Fibroblast of mammary gland (primary cell): ENCODE data around the gene LRRC56.

Experiments
- DNase-seq: peaks from one replicate; pipeline ENCODE4 v3.0.0-alpha.2; 2010; ENCODE audit warnings: low read depth
- H3K4me3 ChIP-seq: 2 replicates; pipeline ENCODE4 v1.5.1; 2011; ENCODE audit warnings: low read depth, mild to moderate bottlenecking, low read length, moderate library complexity; ENCODE audit not compliant: control insufficient read depth
- TF ChIP-seq, protein P1 (sequence below): conservative IDR thresholded peaks from 2 replicates; pipeline ENCODE4 v1.5.1; 2011; ENCODE audit warnings: low read depth, low read length, inconsistent platforms; ENCODE audit not compliant: control insufficient read depth, insufficient read depth

Gene LRRC56

DNA sequence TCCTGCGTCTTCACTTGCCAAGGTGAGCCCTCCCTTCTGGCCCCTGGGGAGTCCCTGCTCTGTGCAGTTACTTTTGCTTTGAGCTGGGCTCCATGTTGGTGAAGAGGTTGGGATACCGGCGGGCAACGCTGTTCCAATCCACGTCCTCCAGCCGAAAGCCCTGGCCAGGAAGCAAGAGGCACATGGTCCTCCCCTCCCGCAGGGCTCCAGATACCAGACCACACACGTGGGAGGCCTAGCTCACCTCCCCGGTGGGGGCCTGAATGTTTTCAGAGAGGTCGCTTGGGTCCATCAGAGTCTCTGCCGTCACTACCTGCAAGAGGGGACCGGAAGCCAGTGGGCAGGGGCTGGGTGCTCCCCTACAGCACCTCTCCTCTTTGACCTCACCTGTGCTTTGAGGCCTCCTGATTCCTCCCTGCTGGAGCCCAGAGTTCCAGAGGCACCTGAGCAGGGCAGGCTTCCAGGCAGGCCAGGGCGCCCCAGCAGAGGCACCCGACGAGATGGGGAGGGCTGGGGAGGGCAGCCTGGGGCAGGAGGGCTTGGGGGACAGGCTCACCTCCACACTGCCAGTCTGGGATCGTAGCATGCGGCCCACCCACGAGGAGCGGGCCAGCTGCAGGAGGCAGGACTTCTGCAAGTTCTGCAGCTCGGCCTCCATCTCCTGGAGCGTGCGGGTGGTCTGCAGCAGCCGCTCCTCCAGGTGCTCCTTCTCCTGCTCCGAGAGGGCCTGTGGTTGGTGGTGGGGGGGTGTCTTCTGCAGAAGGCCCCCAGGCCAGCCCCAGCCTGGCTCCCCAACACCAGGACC is 20.2 kb downstream of the LRRC56 start:
- H3K4me3 ChIP-seq, result no peak overlapping the region
- TF ChIP-seq, protein P1, sequence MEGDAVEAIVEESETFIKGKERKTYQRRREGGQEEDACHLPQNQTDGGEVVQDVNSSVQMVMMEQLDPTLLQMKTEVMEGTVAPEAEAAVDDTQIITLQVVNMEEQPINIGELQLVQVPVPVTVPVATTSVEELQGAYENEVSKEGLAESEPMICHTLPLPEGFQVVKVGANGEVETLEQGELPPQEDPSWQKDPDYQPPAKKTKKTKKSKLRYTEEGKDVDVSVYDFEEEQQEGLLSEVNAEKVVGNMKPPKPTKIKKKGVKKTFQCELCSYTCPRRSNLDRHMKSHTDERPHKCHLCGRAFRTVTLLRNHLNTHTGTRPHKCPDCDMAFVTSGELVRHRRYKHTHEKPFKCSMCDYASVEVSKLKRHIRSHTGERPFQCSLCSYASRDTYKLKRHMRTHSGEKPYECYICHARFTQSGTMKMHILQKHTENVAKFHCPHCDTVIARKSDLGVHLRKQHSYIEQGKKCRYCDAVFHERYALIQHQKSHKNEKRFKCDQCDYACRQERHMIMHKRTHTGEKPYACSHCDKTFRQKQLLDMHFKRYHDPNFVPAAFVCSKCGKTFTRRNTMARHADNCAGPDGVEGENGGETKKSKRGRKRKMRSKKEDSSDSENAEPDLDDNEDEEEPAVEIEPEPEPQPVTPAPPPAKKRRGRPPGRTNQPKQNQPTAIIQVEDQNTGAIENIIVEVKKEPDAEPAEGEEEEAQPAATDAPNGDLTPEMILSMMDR, result no peak
- no peak for DNase-seq

DNA sequence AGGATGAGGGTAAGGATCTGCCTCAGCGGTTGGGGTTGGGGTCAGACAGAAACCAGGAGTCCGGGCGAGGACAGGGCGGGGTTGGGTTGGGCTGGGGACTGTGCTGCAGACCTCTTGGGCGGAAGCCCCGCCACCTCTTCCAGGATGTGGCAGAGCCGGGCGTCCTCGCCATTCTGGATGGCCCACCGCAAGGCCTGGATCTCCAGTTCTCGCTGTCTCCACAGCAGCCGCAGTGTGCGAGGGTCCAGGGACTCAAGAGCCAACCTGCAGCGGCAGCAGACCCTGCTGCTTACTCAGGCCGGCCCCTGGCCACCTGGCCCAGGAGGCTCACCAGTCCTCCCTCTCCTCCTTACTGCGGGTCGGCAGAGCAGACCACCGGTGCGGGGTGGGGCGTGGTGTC is 21.2 kb downstream of the LRRC56 start:
- no peak overlapping the region for H3K4me3 ChIP-seq
- TF ChIP-seq, protein P1, result no peak
- DNase-seq, result no peak

DNA sequence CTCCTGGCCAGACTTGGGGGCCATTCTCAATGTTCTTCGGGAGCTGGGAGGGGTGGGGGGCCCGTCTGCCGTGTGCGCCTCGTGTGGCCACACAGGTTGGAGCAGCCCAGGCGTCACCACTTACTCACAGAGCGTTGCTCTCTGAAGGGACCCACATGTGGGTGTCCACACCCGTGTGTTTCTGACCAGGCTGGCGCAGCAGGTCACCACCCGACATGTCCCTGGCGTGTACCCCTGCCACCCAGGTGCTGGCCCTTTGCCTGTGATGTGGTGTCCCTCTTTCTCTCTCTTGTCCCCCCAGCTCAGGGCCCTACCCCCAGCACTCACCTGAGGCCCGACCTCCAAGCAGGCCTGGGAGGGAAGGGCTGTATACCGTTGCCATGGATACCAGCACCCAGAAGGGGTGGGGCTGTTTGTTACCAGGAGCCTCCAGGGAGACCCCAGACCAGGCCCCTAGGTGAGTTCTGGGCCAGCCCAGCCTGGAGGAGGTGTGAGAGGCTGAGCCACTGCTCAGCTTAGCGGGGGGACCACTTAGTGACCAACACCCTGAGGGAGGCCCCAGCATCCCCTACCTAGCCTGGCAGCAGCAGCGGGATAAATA is 21.8 kb downstream of the LRRC56 start:
- no peak overlapping the region for H3K4me3 ChIP-seq
- TF ChIP-seq, protein P1, result no peak
- DNase-seq, result no peak

DNA sequence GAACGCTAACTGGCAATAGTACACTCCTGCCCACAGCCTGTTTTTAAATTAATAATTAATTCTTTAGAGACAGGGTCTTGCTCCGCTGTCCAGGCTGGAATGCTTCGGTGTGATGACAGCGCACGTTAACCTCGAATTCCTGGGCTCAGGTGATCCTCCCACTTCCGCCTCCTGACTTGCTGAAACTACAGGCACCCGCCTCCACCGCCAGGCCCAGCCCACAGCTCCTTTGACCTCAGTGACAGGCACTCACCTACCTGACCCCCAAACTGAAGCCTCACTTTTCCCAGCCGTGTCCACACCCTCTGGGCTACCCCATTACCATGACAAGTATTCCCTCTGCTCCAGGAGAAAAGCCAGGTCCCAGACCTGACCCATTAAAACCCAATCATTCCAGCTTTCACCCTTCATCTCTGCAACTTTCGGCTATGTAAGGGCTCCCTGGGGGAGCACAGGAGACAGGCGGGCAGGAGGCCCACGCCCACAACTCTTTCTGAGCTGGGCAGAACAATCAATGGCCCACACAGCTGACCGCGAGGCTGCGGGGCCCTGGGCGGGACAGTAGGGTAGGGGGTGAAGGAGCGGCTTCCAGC is 22.5 kb downstream of the LRRC56 start:
- no peak overlapping the region for H3K4me3 ChIP-seq
- TF ChIP-seq, protein P1, result no peak
- DNase-seq, result no peak

DNA sequence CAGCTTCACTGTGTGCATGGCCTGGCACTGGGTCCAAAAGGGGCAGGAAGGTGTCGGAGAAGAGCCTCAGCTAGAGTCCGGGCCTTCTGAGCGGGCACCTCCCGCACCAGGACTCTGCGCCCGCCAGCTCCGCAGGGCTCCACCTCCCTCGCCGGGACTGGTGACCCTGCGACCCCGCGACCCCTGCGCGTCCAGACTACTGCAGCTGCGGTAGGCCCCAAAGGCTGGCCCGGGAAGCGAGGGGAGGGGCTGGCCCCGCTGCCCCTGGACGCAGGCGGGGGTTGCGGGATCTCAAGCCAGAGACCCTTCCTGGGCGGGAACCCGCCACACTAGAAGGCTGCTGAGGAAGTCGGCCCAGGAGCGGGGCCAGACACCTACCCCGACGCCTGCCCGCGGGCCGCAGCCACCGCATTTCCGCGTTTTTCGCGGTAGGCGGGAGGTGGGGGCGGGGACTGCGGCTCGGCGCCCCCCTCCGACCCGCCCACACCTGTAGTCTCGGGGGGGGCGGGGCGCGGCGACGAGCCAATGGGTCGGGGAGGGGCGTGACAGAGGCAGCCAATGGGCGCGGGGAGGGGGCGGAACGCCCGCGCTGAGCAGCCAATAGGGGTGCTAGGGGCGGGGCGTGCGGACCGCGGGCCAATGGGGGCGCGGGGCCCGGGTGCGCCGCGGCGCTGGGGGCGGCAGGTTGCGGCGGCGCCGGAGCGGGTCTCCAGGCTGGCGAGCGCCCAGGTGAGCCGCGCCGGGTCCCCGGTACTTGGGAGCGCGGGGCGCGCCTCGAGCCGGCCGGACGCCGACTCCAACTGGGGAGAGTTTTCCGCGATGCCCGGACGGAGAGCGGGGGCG is 23.2 kb downstream of the LRRC56 start, which contains the start of the genes LMNTD2 and RASSF7:
Gene LMNTD2, minus strand, starts transcription at position 434 of the 843 bp plus-strand sequence. Its CDS starts 22 bp downstream, at position 412.
Gene RASSF7, plus strand, starts transcription at position 666 of the 843 bp plus-strand sequence. CDS start 799 bp downstream, outside the sequence.
- DNase-seq, result peak; percentile 54
- peak within 1 kb of the TSS; percentile 50 for H3K4me3 ChIP-seq
- TF ChIP-seq, protein P1, result no peak
